ENCODE measurements around the gene FGF6. TPM values are rescaled to one million over a fixed set of nuclear protein-coding genes. Genes with fewer than 3 reads are reported as not detected.

FGF6 gene
- total and polyA plus RNA-seq, 9 of the 15 experiments (the other 6 are each of a cell fraction or from before 2014, with no cell fraction given): 0.14 TPM; not detected in 8

- TF ChIP-seq CTCFL (IDR thresholded peaks at IDR 0.05; ENCODE audit: borderline replicate concordance, insufficient read depth, low read depth, low read length, poor library complexity, severe bottlenecking) (no peak), ESRRB (CRISPR knock-in tag; IDR thresholded peaks at IDR 0.05; ENCODE audit: borderline replicate concordance) (no peak), PBX2 (CRISPR knock-in tag; IDR thresholded peaks at IDR 0.05; ENCODE audit: low read depth) (no peak), PBX2 (tag; conservative IDR thresholded peaks at IDR 0.05; ENCODE audit: low read depth) (no peak), TCF7 (IDR thresholded peaks at IDR 0.05; ENCODE audit: borderline replicate concordance) (no peak), HINFP (tag; conservative IDR thresholded peaks at IDR 0.05; ENCODE audit: low read depth) (no peak), BRD9 (IDR thresholded peaks at IDR 0.05; ENCODE audit: low read depth, partially characterized antibody) (no peak), PURB (CRISPR knock-in tag; IDR thresholded peaks at IDR 0.05; ENCODE audit: low read depth) (no peak), NBN (IDR thresholded peaks at IDR 0.05; ENCODE audit: low read depth) (no peak), ZNF274 (IDR thresholded peaks at IDR 0.05; ENCODE audit: borderline replicate concordance, low read depth, low read length) (no peak), KAT7 (CRISPR knock-in tag; IDR thresholded peaks at IDR 0.05; ENCODE audit: borderline replicate concordance) (no peak), ZBTB7A (IDR thresholded peaks at IDR 0.05; ENCODE audit: borderline replicate concordance, control insufficient read depth, low read depth, low read length) (no peak; the same call in 1 of the 2 replicates), ZNF76 (CRISPR knock-in tag; IDR thresholded peaks at IDR 0.05; ENCODE audit: borderline replicate concordance) (no peak), MCM3 (IDR thresholded peaks at IDR 0.05) (no peak), E2F6 (IDR thresholded peaks at IDR 0.05; ENCODE audit: borderline replicate concordance in 1 of 2, extremely low read depth in 1 of 2, insufficient read depth in 1 of 2, insufficient read length in 1 of 2, low read depth in 1 of 2, low read length in 1 of 2, poor library complexity in 1 of 2, severe bottlenecking in 1 of 2) (no peak), NCOR1 (IDR thresholded peaks at IDR 0.05) (peak; percentile 93)
These were observed 57.0 kb downstream of the FGF6 start (continued) for GRCh38 chr12:4388662-4389061.
